GM12878 (cell line): ENCODE results near the gene MEIOB. TPM values are rescaled to one million over a fixed set of nuclear protein-coding genes. Genes with fewer than 3 reads are reported as not detected.

ENCODE experiments used
- ATAC-seq: fragments of 200-7000 bp; cut with Tn5 transposase; 3 replicates; pipeline ENCODE4 v1.9.1; 2020; ENCODE audit warnings: mild to moderate bottlenecking, moderate library complexity
- BruUV-seq: library from RNA; stranded (reverse); fragments of 400-500 nt; replicated peaks from 2 replicates; lab custom pipeline; 2021; lab: Mats Ljungman, UMichigan
- CTCF ChIA-PET: fragments of 300-600 bp; sonication (Branson Sonifier 250); formaldehyde crosslinking; extraction: SDS; loops from one replicate; lab custom pipeline; 2021; ENCODE audit warnings: inconsistent platforms; lab: Yijun Ruan, JAX
- POLR2A ChIA-PET: fragments of 350-600 bp; formaldehyde crosslinking; extraction: SDS; loops from one replicate; lab custom pipeline; 2021; ENCODE audit warnings: inconsistent platforms; lab: Charles Lee
- RAD21 ChIA-PET: fragments of 300-600 bp; sonication (Branson Sonifier 250); formaldehyde crosslinking; loops from one replicate; lab custom pipeline; 2023; ENCODE audit warnings: antibody characterized with exemption; ENCODE audit not compliant: unreplicated experiment; lab: Charles Lee
- SMC1A ChIA-PET: fragments of 300-600 bp; sonication (Branson Sonifier 250); formaldehyde crosslinking; loops from one replicate; lab custom pipeline; 2023; ENCODE audit not compliant: unreplicated experiment, uncharacterized antibody; lab: Charles Lee
- DNase-seq: peaks from one replicate; pipeline ENCODE4 v3.0.0-alpha.2; 2011; ENCODE audit warnings: low read depth, low spot score
- FAIRE-seq: peaks from 3 replicates; lab custom pipeline; 2011; peaks lifted over from hg19 to GRCh38; lab: Jason Lieb, UNC
- H2AFZ ChIP-seq: 2 replicates; pipeline ENCODE4 v1.6.0; 2011; ENCODE audit warnings: low read depth, low read length, control low read depth; ENCODE audit not compliant: control insufficient read depth
- H3K27ac ChIP-seq: 2 replicates; pipeline ENCODE4 v1.5.1; 2011; ENCODE audit warnings: control low read depth; ENCODE audit not compliant: control insufficient read depth, insufficient read depth
- H3K27me3 ChIP-seq, 2 experiments: replicated peaks in 1 of 2; 2 replicates each; pipeline versions ENCODE4 v1.6.0 to v1.6.1; 2011; ENCODE audit warnings: low read length in 1 of 2; ENCODE audit not compliant: control insufficient read depth in 2 of 2, insufficient read depth in 2 of 2
- H3K36me3 ChIP-seq, 2 experiments: 2 replicates each; pipeline ENCODE4 v1.5.1; 2011; ENCODE audit warnings: low read length in 1 of 2; ENCODE audit not compliant: control insufficient read depth in 2 of 2, insufficient read depth in 2 of 2
- H3K4me1 ChIP-seq: 2 replicates; pipeline ENCODE4 v1.6.1; 2011; ENCODE audit warnings: mild to moderate bottlenecking, low read length, moderate library complexity, mixed read lengths; ENCODE audit not compliant: control insufficient read depth, insufficient read depth
- H3K4me2 ChIP-seq: 2 replicates; pipeline ENCODE4 v1.6.0; 2011; ENCODE audit warnings: control low read depth; ENCODE audit not compliant: control insufficient read depth, insufficient read depth
- H3K4me3 ChIP-seq: fragments of 200-600 bp; sonication (generic); 2 replicates; pipeline ENCODE4 v1.5.1; 2016
- H3K79me2 ChIP-seq: 2 replicates; pipeline ENCODE4 v1.6.0; 2011; ENCODE audit warnings: low read length; ENCODE audit not compliant: control insufficient read depth, insufficient read depth
- H3K9ac ChIP-seq: 2 replicates; pipeline ENCODE4 v1.8.0; 2011; ENCODE audit warnings: low read length, control low read depth, mixed read lengths; ENCODE audit not compliant: control insufficient read depth, insufficient read depth
- H3K9me3 ChIP-seq: replicated peaks from 3 replicates; pipeline ENCODE4 v1.5.1; 2011; ENCODE audit warnings: mild to moderate bottlenecking, low read length; ENCODE audit not compliant: control insufficient read depth, insufficient read depth
- H4K20me1 ChIP-seq: 2 replicates; pipeline ENCODE4 v1.6.0; 2011; ENCODE audit not compliant: control insufficient read depth, insufficient read depth
- DPF2 ChIP-seq: fragments of 450-650 bp; IDR thresholded peaks from 2 replicates; pipeline ENCODE4 v1.6.1; 2017; ENCODE audit warnings: mild to moderate bottlenecking
- E2F8 ChIP-seq: fragments of 450-650 bp; IDR thresholded peaks from 2 replicates; pipeline ENCODE4 v1.6.1; 2018; ENCODE audit warnings: mild to moderate bottlenecking, low read depth, moderate library complexity; ENCODE audit not compliant: partially characterized antibody
- FOS ChIP-seq: IDR thresholded peaks from 3 replicates; pipeline ENCODE4 v1.6.1; 2011; ENCODE audit warnings: borderline replicate concordance; ENCODE audit not compliant: insufficient read length; ENCODE audit errors: extremely low read depth
- GATAD2B ChIP-seq: fragments of 450-650 bp; conservative IDR thresholded peaks from 2 replicates; pipeline ENCODE4 v1.6.1; 2017; ENCODE audit warnings: low read depth, mild to moderate bottlenecking, moderate library complexity
- MTA3 ChIP-seq: IDR thresholded peaks from 2 replicates; pipeline ENCODE4 v1.6.1; 2012; ENCODE audit warnings: low read length, inconsistent platforms, borderline replicate concordance
- NFYA ChIP-seq: IDR thresholded peaks from 2 replicates; pipeline ENCODE4 v1.6.1; 2011; ENCODE audit warnings: low read depth, mild to moderate bottlenecking, low read length, improper control_type of control experiment, borderline replicate concordance
- WGBS: methylation state at CpG from one replicate; pipeline ENCODE4 v1.1.6; 2016; ENCODE audit warnings: low lambda C conversion rate; ENCODE audit not compliant: insufficient replicate concordance, insufficient coverage; ENCODE audit errors: missing lambda C conversion rate; 5-methylcytosine and 5-hydroxymethylcytosine counted together
- in situ Hi-C: fragments of 300-500 bp; cut with MboI; formaldehyde crosslinking; loops from 9 replicates; pipeline ENCODE4 v1.14.3; 2018; ENCODE audit warnings: mixed read lengths
- intact Hi-C: fragments of 100-400 bp; cut with micrococcal nuclease; formaldehyde crosslinking; loops from one replicate; pipeline ENCODE4 v1.14.2; 2022; ENCODE audit not compliant: unreplicated experiment
- polyA plus RNA-seq, 11 experiments: library from polyadenylated mRNA; depleted of rRNA in 4 of 11; unstranded in 6 of 11; stranded (reverse) in 5 of 11; fragments of >200 nt; fragmentation: Nextera tagmentation in 4 of 11; fragmentation: Illumina TruSeq in 1 of 11; extraction: Ambion mirVana in 4 of 11; extraction: Trizol in 1 of 11; gene quantifications; 1 replicate in 1 of 11; 2 replicates in 10 of 11; pipeline versions ENCODE4 v1.2.1 to v1.2.3, GENCODE V29; 2011 to 2016; ENCODE audit warnings: inconsistent platforms in 2 of 11, missing spikeins in 2 of 11, low read depth in 1 of 11
- total RNA-seq, 4 experiments: library from RNA; depleted of rRNA in 3 of 4; stranded (reverse); fragments of >200 nt in 3 of 4; fragmentation: Illumina TruSeq in 1 of 4; extraction: Trizol in 1 of 4; gene quantifications; 2 replicates each; pipeline versions ENCODE4 v1.2.1 to v1.2.3, GENCODE V29; 2013 to 2021

The MEIOB gene
- total and polyA plus RNA-seq, 10 of the 15 experiments (the other 5 are each of a cell fraction or from before 2014, with no cell fraction given), result 0.04 to 0.26 (median 0.09) TPM; not detected in 5

- H3K4me2 ChIP-seq, result no peak overlapping the region
- H3K4me1 ChIP-seq, result no peaks in the 10 kb centered on the region
- H3K9ac ChIP-seq, result no peak overlapping the region
- TF ChIP-seq NFYA (no peak), MTA3 (no peak), GATAD2B (no peak), E2F8 (no peak), FOS (no peak), DPF2 (no peak)
- CTCF ChIA-PET, result interaction anchor here (0.7 kb wide), 1 partner anchor 10 kb away, joined by 3 read pairs; no protein-coding TSS in a partner anchor
- POLR2A ChIA-PET, result no interaction called here
- H3K27ac ChIP-seq, result no peak overlapping the region
- 88% methylated on average over 11 of the region's 11 CpGs for WGBS
- BruUV-seq, result no TSS peak
- no peaks in the 10 kb centered on the region for H3K79me2 ChIP-seq
- H3K9me3 ChIP-seq, result no peaks in the 10 kb centered on the region
- H3K27me3 ChIP-seq, result no peaks in the 10 kb centered on the region
- RAD21 ChIA-PET, result no interaction called here
- intact Hi-C loops (no loop called here), in situ Hi-C loops (no loop called here)
- no peaks in the 10 kb centered on the region; a peak in 2 of 4 replicates for H3K36me3 ChIP-seq
- H2AFZ ChIP-seq, result no peak overlapping the region
- ATAC-seq (no peak), DNase-seq (no peak), FAIRE-seq (no peak)
- no peaks in the 10 kb centered on the region for H4K20me1 ChIP-seq
- H3K4me3 ChIP-seq, result no peak overlapping the region
- SMC1A ChIA-PET, result no interaction called here
Observed at GRCh38 chr16:1815461-1815860, 56.5 kb downstream of the MEIOB start.
